Sigmoid colon (tissue), 7 donors: ENCODE data around the gene G6PD. TPM values are rescaled to one million over a fixed set of nuclear protein-coding genes. Genes with fewer than 3 reads are reported as not detected.

Source experiments
- DNase-seq: peaks from one replicate; pipeline ENCODE4 v3.0.0-alpha.2; 2019
- H3K27ac ChIP-seq, 4 donors: fragments of 200-600 bp; sonication (generic); one replicate each; pipeline ENCODE4 v1.5.1; 2016 to 2019; ENCODE audit warnings: mild to moderate bottlenecking in 1 of 4
- H3K27me3 ChIP-seq, 3 donors: fragments of 200-600 bp; sonication (generic); one replicate each; pipeline ENCODE4 v1.5.1; 2019; ENCODE audit warnings: mild to moderate bottlenecking in 1 of 3
- H3K36me3 ChIP-seq, 4 donors: fragments of 200-600 bp; sonication (generic); one replicate each; pipeline ENCODE4 v1.5.1; 2016 to 2019
- H3K4me1 ChIP-seq, 4 donors: fragments of 200-600 bp; sonication (generic); one replicate each; pipeline ENCODE4 v1.5.1; 2017 to 2019
- H3K4me3 ChIP-seq, 4 donors: fragments of 200-600 bp; sonication (generic); one replicate each; pipeline ENCODE4 v1.5.1; 2017 to 2019; ENCODE audit warnings: mild to moderate bottlenecking in 2 of 4, moderate library complexity in 1 of 4
- H3K9me3 ChIP-seq, 4 donors: fragments of 200-600 bp in 3 of 4; sonication (generic) in 3 of 4; one replicate each; pipeline versions ENCODE4 v1.5.1 to v1.6.1; 2013 to 2019
- EP300 ChIP-seq, 4 donors: sonication (generic); formaldehyde crosslinking; IDR thresholded peaks; one replicate each; pipeline ENCODE4 v1.6.1; 2017; ENCODE audit warnings: antibody characterized with exemption in 4 of 4
- POLR2A ChIP-seq, 2 donors: fragments of 450-650 bp; IDR thresholded peaks; one replicate each; pipeline ENCODE4 v1.6.1; 2016; ENCODE audit warnings: antibody characterized with exemption in 2 of 2, mild to moderate bottlenecking in 2 of 2, moderate library complexity in 2 of 2
- POLR2AphosphoS5 ChIP-seq, 4 donors: sonication (generic); formaldehyde crosslinking; IDR thresholded peaks; one replicate each; pipeline ENCODE4 v1.6.1; 2017; ENCODE audit warnings: antibody characterized with exemption in 4 of 4
- whole genome bisulfite sequencing, 2 donors: extraction: QIAGEN DNeasy Blood & Tissue Kit; methylation state at CpG; one replicate each; pipeline ENCODE4 v1.1.7; 2013; 5-methylcytosine and 5-hydroxymethylcytosine counted together
- intact Hi-C: fragments of 100-400 bp; cut with DNase I; formaldehyde crosslinking; loops from one replicate; pipeline ENCODE4 v1.15.1; 2023
- polyA plus RNA-seq, 3 donors: library from polyadenylated mRNA; stranded (reverse); fragments of 200-250 nt; gene quantifications; one replicate each; pipeline ENCODE4 v1.2.3, GENCODE V29; 2013
- total RNA-seq, 4 donors: library from RNA; depleted of rRNA; stranded (reverse); fragments of >200 nt; gene quantifications; one replicate each; pipeline ENCODE4 v1.1.0, GENCODE V29; 2016
- TF ChIP-seq, protein P1 (sequence below), 4 experiments: fragments of 450-650 bp in 3 of 4; fragments of 200-600 bp in 1 of 4; IDR thresholded peaks; one replicate each; pipeline ENCODE4 v1.5.1; 2016 to 2019; ENCODE audit warnings: antibody characterized with exemption in 4 of 4, mild to moderate bottlenecking in 3 of 4, moderate library complexity in 2 of 4
- donor health status: healthy with polysubstance abuse.
- donor health status: Bipolar disorder and iron deficiency.
- donor health status: healthy.

The G6PD gene
- total and polyA plus RNA-seq, 7 donors = 9.0 to 34.6 (median 18.2) TPM

DNA sequence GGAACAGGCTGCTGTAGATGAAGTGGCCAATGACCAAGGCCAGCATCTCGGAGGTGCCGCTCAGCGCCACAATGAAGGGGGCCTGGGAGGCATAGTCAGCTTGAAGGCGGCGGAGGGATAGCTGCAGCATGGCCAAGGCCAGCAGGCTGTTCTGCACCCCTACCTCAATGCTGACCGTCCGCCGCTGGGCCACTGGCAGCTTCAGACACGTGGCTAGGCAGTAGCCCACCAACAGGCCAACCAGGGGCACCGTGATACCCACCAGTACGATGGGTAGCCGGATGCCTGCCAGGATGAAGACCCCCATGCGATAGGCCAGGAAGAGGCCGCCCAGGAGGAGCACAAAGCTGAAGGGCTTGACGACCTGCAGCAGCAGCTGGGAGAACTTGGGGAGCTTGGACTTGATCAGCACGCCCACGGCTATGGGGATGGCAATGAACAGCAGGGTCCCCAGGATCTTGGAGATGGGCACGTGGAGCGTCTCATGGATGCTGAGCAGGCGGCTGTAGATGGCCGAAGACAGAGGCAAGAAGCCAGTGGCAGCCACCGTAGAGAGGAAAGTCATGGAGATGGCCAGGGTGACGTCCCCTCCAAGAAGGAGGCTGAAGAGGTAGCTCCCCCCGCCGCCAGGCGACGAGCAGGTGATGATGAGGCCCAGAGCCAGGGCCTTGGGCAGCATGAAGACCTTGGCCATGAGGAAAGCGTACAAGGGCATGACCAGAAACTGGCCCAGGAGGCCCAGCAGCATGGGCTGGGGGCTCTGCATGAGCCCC lies 58.9 kb downstream of the G6PD start:
- H3K9me3 ChIP-seq = no peaks in the 10 kb centered on the region
- H3K27me3 ChIP-seq = no peaks in the 10 kb centered on the region
- peak; percentile 62 for DNase-seq
- peaks cover 0 to 33% (median 22%) of the 10 kb centered on the region in 4 donors for H3K4me1 ChIP-seq
- peak overlapping the region; percentile 85 to 90 (median 86) for H3K27ac ChIP-seq
- WGBS, 2 donors = 94 to 95% methylated on average over 28 of the region's 28 CpGs
- intact Hi-C loops = loop anchor here (5.0 kb wide), 3 partner anchors 45 to 90 kb away; partner anchors contain the start of genes GDI1 and RPL10
- peaks cover 0 to 12% (median 0%) of the 10 kb centered on the region in 4 donors for H3K36me3 ChIP-seq
- TF ChIP-seq, protein P1, sequence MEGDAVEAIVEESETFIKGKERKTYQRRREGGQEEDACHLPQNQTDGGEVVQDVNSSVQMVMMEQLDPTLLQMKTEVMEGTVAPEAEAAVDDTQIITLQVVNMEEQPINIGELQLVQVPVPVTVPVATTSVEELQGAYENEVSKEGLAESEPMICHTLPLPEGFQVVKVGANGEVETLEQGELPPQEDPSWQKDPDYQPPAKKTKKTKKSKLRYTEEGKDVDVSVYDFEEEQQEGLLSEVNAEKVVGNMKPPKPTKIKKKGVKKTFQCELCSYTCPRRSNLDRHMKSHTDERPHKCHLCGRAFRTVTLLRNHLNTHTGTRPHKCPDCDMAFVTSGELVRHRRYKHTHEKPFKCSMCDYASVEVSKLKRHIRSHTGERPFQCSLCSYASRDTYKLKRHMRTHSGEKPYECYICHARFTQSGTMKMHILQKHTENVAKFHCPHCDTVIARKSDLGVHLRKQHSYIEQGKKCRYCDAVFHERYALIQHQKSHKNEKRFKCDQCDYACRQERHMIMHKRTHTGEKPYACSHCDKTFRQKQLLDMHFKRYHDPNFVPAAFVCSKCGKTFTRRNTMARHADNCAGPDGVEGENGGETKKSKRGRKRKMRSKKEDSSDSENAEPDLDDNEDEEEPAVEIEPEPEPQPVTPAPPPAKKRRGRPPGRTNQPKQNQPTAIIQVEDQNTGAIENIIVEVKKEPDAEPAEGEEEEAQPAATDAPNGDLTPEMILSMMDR (IDR thresholded peaks at IDR 0.05) = no peak
- TF ChIP-seq POLR2A (IDR thresholded peaks at IDR 0.05) (no peak), EP300 (IDR thresholded peaks at IDR 0.05) (no peak), POLR2AphosphoS5 (IDR thresholded peaks at IDR 0.05) (no peak)
- no peak overlapping the region for H3K4me3 ChIP-seq

DNA sequence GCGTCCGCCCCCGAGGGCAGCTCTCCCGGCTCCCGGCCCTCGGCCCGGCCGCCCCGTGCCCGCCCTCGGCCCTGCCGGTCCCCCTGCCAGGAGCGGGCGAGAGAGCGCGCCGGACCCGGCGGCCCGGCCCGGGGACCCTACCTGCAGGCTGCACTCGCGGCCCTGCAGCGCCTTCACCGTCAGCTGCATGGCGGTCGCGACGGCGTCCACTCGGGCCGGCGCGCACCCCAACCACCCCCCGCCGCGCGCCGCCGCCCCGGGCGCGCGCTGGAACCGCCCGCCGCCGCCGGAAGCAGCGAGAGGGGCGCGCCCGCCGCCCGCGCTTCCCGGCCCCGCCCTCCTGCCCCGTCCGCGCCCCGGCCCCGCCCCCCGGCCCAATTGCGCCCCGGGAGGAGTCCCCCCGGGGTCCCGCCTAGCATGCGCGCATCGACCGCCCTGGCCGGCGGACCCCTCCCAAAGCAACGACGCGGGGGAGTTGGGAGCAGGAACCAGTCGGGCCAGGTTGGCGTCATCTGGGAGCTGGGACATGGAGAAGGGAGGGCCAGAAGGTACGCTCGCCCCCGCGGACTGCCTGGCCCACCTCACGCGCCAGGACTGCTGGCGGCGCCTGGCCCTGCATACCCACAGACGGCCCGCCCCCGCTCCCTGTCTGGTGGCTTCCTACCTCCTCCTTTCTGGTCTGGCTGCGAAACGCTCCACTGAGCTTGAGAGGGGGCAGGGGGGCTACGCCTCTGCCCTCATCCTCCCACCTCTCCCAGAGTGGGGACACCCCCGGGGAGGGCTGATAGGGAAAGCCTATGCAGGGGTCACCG lies 60.0 kb downstream of the G6PD start, which contains the start of gene UBL4A:
UBL4A (minus strand) TSS at position 220 of the 812 bp plus-strand sequence; CDS start at position 189, 31 bp downstream.
- Histone ChIP-seq H3K27me3 (no peaks in the 10 kb centered on the region), H3K4me1 (peaks cover 0 to 33% (median 22%) of the 10 kb centered on the region in 4 donors), H3K9me3 (no peaks in the 10 kb centered on the region), H3K4me3 (peak within 1 kb of the TSS; percentile 47 to 80 (median 70)), H3K36me3 (peaks cover 0 to 12% (median 0%) of the 10 kb centered on the region in 4 donors), H3K27ac (peak within 1 kb of the TSS; percentile 85 to 90 (median 86))
- WGBS, 2 donors = 1% methylated on average over 95 of the region's 95 CpGs
- intact Hi-C loops = loop anchor here (5.0 kb wide), 3 partner anchors 46 to 89 kb away; partner anchors contain the start of genes GDI1 and RPL10
- TF ChIP-seq POLR2A (IDR thresholded peaks at IDR 0.05) (no peak), EP300 (IDR thresholded peaks at IDR 0.05) (no peak), POLR2AphosphoS5 (IDR thresholded peaks at IDR 0.05) (peak in 1 of 4 donors; percentile 40)
- TF ChIP-seq, protein P1 (IDR thresholded peaks at IDR 0.05) = no peak
- DNase-seq = peak; percentile 82

DNA sequence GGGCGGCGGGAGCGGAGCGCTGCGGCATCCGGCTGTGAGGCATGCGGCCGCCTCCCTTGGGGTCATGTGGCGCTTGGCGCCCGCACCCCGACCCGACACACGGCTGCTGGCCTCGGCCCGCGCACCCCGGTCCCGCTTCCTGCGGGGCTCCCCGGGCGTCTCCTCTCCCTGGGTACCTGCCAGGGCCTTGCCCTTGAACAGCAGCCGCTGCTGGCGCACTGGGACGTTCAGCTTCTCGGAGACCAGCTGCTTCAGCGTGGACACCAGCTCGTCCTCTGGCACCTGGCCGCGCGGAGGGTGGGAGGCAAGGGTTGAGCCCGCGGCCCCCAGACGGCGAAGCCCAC lies 60.6 kb downstream of the G6PD start:
- peaks cover 0 to 33% (median 22%) of the 10 kb centered on the region in 4 donors for H3K4me1 ChIP-seq

DNA sequence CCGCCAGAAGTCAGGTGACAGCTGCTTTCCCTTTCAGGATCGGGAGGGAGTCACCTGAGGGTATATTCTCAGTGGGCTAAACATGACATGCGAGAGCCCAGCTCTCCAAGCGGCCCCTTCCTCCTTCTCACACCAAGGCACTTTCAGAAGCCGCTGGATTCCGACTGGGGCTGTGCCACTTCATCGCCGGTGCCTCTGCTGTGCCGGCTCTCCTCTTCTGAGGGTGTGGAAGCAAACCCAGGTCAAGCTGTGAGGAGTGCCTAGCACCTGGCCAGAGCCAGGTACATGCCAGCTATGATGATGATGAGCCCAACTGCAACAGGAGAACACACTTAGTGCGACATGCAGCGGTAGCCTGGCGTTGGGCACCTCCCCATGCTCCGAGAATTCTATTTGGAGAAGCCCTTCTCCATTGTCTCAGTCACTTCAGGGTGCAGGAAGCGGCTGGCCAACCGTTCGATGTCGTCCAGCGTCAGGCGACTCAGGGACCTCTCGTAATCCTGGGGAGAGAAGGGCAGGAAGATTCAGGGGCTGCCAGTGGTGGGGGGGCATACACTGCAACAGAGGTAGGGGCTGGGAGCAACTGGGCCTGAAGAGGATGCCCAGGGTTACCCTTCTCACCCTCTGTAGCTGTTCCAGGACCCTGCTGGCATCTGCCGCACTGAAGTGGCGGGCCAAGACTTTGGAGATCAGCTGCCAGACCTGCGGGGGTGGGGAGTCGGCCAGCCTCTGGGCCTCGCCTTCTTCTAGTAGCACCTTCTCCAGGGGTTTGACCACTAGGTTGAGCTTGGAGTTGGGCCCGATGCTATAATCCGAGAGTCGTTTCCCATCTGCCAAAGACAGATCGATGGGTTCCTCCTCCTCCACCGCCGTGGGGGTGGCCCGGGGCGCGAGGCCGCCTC lies 61.2 kb downstream of the G6PD start:
- H3K36me3 ChIP-seq = peaks cover 0 to 12% (median 0%) of the 10 kb centered on the region in 4 donors
- TF ChIP-seq POLR2A (IDR thresholded peaks at IDR 0.05) (no peak), EP300 (IDR thresholded peaks at IDR 0.05) (no peak), POLR2AphosphoS5 (IDR thresholded peaks at IDR 0.05) (no peak)
- TF ChIP-seq, protein P1 (IDR thresholded peaks at IDR 0.05) = no peak
- intact Hi-C loops = loop anchor here (5.0 kb wide), 3 partner anchors 47 to 88 kb away; partner anchors contain the start of genes GDI1 and RPL10
- WGBS, 2 donors = 44 to 49% methylated on average over 35 of the region's 35 CpGs
- peak overlapping the region; percentile 47 to 80 (median 70) for H3K4me3 ChIP-seq
- peak; percentile 71 for DNase-seq
- peaks cover 0 to 33% (median 22%) of the 10 kb centered on the region in 4 donors for H3K4me1 ChIP-seq
- peak overlapping the region; percentile 85 to 90 (median 86) for H3K27ac ChIP-seq
- no peaks in the 10 kb centered on the region for H3K27me3 ChIP-seq
- H3K9me3 ChIP-seq = no peaks in the 10 kb centered on the region

More for the DNA sequence above, 60.6 kb downstream of the G6PD start:
- intact Hi-C loops = loop anchor here (5.0 kb wide), 3 partner anchors 46 to 89 kb away; partner anchors contain the start of genes GDI1 and RPL10
- peaks cover 0 to 12% (median 0%) of the 10 kb centered on the region in 4 donors for H3K36me3 ChIP-seq
- WGBS, 2 donors = 0 to 1% methylated on average over 35 of the region's 35 CpGs
- TF ChIP-seq POLR2A (IDR thresholded peaks at IDR 0.05) = no peak
- no peak for TF ChIP-seq POLR2AphosphoS5 (IDR thresholded peaks at IDR 0.05)
- H3K4me3 ChIP-seq = peak overlapping the region; percentile 47 to 80 (median 70)
- H3K27ac ChIP-seq = peak overlapping the region; percentile 85 to 90 (median 86)
- peak; percentile 74 for DNase-seq
- no peaks in the 10 kb centered on the region for H3K27me3 ChIP-seq
- H3K9me3 ChIP-seq = no peaks in the 10 kb centered on the region
